Measurements from ENCODE around the gene CDH12.

The CDH12 gene

GRCh38 chr5:21844960-21845359 is 1008.2 kb downstream of the CDH12 start:
- no peak for TF ChIP-seq ARNTL (CRISPR knock-in tag; IDR thresholded peaks at IDR 0.05; ENCODE audit: borderline replicate concordance, low read depth)
- ATAC-seq = no peak

DNA sequence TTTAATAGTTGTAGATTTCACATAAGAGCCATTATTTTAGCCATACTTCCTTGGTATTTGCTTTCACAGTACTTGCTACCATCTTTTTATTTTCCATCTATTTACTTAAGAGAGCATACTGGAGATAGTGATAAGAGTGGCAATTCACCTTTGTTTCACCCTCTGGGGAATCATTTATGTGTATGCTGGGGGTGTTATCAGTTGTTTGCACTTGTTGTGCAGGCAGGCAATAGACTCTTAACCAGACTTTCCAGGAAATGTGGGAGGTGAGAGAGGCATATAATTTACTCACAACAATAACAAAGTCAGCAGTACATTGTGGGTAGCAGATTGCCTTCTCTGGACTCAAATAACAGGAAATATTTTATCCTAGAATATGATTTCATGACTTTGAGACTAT is 1018.3 kb downstream of the CDH12 start:
- TF ChIP-seq RARB (CRISPR knock-in tag; IDR thresholded peaks at IDR 0.05) = no peak
- no peak for TF ChIP-seq ESRRG (CRISPR knock-in tag; IDR thresholded peaks at IDR 0.05)
- no peak for TF ChIP-seq SNAI2 (CRISPR knock-in tag; IDR thresholded peaks at IDR 0.05)
- ATAC-seq = no peak

DNA sequence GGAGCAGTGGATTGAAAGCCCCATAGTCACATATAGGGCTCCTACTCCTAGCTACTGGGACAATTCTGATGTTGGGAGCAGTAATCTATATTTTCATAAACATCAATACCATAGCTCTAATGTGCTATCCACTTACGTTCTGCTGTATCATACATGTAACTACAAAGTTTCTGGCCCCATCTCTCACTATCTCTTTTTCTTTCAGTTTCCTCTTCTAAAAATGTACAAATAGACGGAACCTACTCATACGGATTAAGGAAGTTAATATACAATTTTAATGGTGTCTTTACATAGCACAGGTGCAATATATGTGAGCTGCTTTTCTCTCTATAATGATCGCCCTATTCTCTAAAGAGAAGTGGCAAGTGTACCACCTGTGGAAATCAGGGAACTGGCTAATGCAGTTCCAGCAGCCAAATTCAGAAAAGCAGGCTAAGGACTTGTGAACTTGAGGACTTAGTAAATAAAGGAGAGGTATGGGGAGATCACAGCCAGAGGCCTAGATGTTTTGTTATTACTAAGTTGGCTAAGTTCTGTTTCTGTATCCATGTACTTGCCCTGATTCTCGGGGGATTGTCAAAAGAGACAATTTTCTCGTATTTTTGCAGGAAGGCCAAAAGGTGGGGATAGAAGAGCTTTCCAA is 1021.9 kb downstream of the CDH12 start:
- TF ChIP-seq ZC3H10 (CRISPR knock-in tag; IDR thresholded peaks at IDR 0.05) = no peak
- TF ChIP-seq, protein P1, sequence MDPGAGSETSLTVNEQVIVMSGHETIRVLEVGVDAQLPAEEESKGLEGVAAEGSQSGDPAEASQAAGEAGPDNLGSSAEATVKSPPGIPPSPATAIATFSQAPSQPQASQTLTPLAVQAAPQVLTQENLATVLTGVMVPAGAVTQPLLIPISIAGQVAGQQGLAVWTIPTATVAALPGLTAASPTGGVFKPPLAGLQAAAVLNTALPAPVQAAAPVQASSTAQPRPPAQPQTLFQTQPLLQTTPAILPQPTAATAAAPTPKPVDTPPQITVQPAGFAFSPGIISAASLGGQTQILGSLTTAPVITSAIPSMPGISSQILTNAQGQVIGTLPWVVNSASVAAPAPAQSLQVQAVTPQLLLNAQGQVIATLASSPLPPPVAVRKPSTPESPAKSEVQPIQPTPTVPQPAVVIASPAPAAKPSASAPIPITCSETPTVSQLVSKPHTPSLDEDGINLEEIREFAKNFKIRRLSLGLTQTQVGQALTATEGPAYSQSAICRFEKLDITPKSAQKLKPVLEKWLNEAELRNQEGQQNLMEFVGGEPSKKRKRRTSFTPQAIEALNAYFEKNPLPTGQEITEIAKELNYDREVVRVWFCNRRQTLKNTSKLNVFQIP (CRISPR knock-in tag; IDR thresholded peaks at IDR 0.05; ENCODE audit: borderline replicate concordance, low read depth) = no peak
- TF ChIP-seq TOX (CRISPR knock-in tag; IDR thresholded peaks at IDR 0.05; ENCODE audit: borderline replicate concordance) = no peak
- TF ChIP-seq ISL1 (CRISPR knock-in tag; IDR thresholded peaks at IDR 0.05) = no peak
- no peak for TF ChIP-seq BACH2 (CRISPR knock-in tag; IDR thresholded peaks at IDR 0.05; ENCODE audit: borderline replicate concordance)
- TF ChIP-seq ZFP3 (CRISPR knock-in tag; IDR thresholded peaks at IDR 0.05) = no peak
- TF ChIP-seq ZNF8 (CRISPR knock-in tag; IDR thresholded peaks at IDR 0.05) = no peak
- TF ChIP-seq, protein P2, sequence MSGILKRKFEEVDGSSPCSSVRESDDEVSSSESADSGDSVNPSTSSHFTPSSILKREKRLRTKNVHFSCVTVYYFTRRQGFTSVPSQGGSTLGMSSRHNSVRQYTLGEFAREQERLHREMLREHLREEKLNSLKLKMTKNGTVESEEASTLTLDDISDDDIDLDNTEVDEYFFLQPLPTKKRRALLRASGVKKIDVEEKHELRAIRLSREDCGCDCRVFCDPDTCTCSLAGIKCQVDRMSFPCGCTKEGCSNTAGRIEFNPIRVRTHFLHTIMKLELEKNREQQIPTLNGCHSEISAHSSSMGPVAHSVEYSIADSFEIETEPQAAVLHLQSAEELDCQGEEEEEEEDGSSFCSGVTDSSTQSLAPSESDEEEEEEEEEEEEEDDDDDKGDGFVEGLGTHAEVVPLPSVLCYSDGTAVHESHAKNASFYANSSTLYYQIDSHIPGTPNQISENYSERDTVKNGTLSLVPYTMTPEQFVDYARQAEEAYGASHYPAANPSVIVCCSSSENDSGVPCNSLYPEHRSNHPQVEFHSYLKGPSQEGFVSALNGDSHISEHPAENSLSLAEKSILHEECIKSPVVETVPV (CRISPR knock-in tag; IDR thresholded peaks at IDR 0.05) = no peak
- no peak for TF ChIP-seq ZNF70 (CRISPR knock-in tag; IDR thresholded peaks at IDR 0.05)
- no peak for TF ChIP-seq OSR1 (CRISPR knock-in tag; IDR thresholded peaks at IDR 0.05)
- no peak for TF ChIP-seq ZNF565 (CRISPR knock-in tag; conservative IDR thresholded peaks at IDR 0.05; ENCODE audit: low read depth)
- no peak for TF ChIP-seq PATZ1 (CRISPR knock-in tag; IDR thresholded peaks at IDR 0.05; ENCODE audit: borderline replicate concordance)
- no peak for TF ChIP-seq SNAI2 (CRISPR knock-in tag; IDR thresholded peaks at IDR 0.05)
- TF ChIP-seq PPARA (CRISPR knock-in tag; IDR thresholded peaks at IDR 0.05; ENCODE audit: borderline replicate concordance) = no peak
- TF ChIP-seq, protein P3, sequence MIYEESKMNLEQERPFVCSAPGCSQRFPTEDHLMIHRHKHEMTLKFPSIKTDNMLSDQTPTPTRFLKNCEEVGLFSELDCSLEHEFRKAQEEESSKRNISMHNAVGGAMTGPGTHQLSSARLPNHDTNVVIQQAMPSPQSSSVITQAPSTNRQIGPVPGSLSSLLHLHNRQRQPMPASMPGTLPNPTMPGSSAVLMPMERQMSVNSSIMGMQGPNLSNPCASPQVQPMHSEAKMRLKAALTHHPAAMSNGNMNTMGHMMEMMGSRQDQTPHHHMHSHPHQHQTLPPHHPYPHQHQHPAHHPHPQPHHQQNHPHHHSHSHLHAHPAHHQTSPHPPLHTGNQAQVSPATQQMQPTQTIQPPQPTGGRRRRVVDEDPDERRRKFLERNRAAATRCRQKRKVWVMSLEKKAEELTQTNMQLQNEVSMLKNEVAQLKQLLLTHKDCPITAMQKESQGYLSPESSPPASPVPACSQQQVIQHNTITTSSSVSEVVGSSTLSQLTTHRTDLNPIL (CRISPR knock-in tag; IDR thresholded peaks at IDR 0.05; ENCODE audit: low read depth) = no peak
- no peak for ATAC-seq

- no peak for ATAC-seq
- TF ChIP-seq SNAI2 (CRISPR knock-in tag; IDR thresholded peaks at IDR 0.05) = no peak
- no peak for TF ChIP-seq ZNF70 (CRISPR knock-in tag; IDR thresholded peaks at IDR 0.05)
- TF ChIP-seq, protein P3 (CRISPR knock-in tag; IDR thresholded peaks at IDR 0.05; ENCODE audit: low read depth) = no peak
- no peak for TF ChIP-seq PATZ1 (CRISPR knock-in tag; IDR thresholded peaks at IDR 0.05; ENCODE audit: borderline replicate concordance)
- TF ChIP-seq ZNF565 (CRISPR knock-in tag; conservative IDR thresholded peaks at IDR 0.05; ENCODE audit: low read depth) = no peak
- TF ChIP-seq ISL1 (CRISPR knock-in tag; IDR thresholded peaks at IDR 0.05) = no peak
- TF ChIP-seq ESRRG (CRISPR knock-in tag; IDR thresholded peaks at IDR 0.05) = no peak
- no peak for TF ChIP-seq ZFP3 (CRISPR knock-in tag; IDR thresholded peaks at IDR 0.05)
- no peak for TF ChIP-seq GLIS3 (CRISPR knock-in tag; IDR thresholded peaks at IDR 0.05)
- TF ChIP-seq RARB (CRISPR knock-in tag; IDR thresholded peaks at IDR 0.05) = no peak
- TF ChIP-seq, protein P2 (CRISPR knock-in tag; IDR thresholded peaks at IDR 0.05) = no peak
- TF ChIP-seq CSDC2 (CRISPR knock-in tag; IDR thresholded peaks at IDR 0.05) = no peak
- TF ChIP-seq, protein P1 (CRISPR knock-in tag; IDR thresholded peaks at IDR 0.05; ENCODE audit: borderline replicate concordance, low read depth) = no peak
- TF ChIP-seq PPARA (CRISPR knock-in tag; IDR thresholded peaks at IDR 0.05; ENCODE audit: borderline replicate concordance) = no peak
Measured at GRCh38 chr5:21826884-21827283, 1026.3 kb downstream of the CDH12 start.
